ENCODE results near the gene GPAM.
"Not testable (repeated sequence)": the region's sequence is repeated elsewhere in the genome, so short reads cannot be mapped to it uniquely, and the experiment has no call there.

GPAM gene

GRCh38 chr10:112214298-112214926, 30.8 kb upstream of the GPAM start:
- no peak for DNase-seq

DNA sequence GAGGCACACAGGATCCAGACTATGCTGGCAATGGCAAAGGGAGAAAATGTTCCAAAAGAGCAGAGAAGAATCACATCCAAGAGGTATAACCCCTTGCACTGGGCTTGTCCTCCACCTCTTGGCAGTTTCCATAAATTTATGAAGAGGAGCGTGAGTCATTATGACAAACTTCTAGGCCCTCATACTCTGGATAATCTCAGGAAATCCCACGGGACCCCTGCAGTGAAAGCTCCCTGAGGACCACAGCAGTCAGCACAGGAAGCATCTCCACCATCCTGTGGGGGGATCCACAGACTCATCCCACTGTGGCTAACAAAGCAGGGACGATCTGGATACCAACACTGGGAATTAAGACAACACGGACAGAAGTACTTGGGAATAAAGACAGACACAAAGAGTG, 30.3 kb upstream of the GPAM start:
- no peak for DNase-seq

DNA sequence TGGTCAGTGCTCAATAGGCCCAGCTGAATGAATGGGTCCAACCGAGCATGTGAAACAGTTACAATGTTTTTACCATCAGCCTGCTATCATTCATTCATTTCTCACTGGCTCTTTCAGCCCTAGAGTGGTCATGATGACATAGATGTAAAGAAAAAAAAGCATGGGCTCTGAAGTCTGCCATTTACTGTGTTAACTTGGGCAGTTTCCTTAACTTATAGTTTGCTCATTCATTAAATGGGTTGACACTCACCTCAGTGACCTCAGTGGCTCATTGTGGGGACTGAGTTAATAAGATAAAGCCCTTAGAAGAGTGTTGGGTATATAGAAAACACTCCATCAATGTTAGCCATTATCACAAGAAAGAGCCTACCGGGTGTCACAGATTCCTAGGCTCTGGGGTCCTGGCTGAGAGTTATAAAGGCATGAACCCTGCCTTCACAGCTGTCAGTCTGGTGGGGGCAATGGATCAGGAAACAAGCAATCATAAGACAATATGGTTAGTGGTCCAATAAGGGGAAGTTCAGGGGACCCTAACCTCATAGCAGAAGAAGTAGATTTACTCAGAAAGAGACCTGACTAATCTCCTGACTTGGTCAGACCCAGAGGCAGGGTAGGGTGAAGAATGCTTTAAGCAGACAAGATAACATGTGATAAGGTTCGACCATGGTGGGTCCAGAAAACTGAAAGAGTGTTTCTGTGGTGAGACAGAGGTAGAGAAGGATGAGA, 29.7 kb upstream of the GPAM start:
- DNase-seq = no peak

DNA sequence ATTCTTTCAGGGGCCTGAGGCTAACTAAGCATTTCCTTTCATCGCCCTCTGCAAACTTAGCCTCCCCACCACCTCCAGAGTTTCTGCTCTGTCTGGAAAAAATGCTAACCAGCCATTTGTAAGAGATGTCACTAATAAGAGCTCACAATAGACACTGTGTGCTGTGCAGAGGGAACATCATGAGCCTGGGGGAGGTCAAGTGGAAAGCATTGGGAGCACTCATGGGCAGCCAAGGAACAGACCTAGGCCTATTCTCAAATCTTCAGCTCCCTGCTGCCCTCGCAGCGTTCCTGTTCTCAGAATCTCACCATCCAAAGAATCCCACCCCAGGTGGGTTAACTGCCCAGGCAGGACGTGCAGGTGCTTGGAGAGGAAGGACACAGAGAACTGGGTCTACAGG, 27.1 kb upstream of the GPAM start:
- DNase-seq = no peak

DNA sequence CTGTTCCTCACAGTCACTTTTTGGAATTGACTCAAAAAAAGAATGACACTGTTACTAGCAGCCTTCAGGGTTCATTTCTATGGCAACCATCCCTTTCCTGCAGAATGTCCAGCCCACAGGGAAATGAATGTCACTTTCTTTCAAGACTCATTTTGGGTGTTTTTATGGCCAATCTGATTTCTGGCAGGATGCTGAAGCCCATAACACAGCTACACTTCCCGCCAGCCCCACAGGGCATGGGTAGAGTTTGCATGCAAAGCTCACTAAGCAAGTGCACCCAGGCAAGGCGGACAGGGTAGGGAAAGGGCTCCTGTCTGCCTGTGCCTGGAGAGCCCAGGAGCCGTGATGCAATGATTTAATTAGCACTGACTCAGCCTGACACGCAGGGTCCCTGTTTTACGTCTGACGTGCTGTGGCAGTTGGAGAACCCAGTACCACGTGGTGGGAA, 26.1 kb upstream of the GPAM start:
- DNase-seq = no peak

GRCh38 chr10:112208997-112209396, 25.4 kb upstream of the GPAM start:
- no peak for DNase-seq

DNA sequence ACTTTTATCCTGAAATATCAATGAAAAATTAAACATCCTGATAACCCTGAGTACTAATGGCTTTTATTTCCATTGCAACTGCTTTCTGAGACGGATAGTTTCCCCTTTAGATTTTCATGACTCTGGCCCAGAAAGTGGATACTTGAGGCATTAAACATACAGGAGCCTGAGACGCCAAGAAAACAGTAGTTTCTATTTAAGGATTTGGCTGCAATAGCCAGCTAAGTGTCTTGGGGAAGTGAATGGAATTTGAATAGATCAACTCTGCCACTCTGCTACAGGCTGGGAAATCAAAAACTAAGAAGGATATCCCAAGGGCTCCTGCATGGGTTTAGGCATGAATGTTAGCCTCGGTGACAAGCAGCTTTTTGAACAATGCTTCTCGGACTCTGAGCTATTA, 24.7 kb upstream of the GPAM start:
- DNase-seq = no peak

DNA sequence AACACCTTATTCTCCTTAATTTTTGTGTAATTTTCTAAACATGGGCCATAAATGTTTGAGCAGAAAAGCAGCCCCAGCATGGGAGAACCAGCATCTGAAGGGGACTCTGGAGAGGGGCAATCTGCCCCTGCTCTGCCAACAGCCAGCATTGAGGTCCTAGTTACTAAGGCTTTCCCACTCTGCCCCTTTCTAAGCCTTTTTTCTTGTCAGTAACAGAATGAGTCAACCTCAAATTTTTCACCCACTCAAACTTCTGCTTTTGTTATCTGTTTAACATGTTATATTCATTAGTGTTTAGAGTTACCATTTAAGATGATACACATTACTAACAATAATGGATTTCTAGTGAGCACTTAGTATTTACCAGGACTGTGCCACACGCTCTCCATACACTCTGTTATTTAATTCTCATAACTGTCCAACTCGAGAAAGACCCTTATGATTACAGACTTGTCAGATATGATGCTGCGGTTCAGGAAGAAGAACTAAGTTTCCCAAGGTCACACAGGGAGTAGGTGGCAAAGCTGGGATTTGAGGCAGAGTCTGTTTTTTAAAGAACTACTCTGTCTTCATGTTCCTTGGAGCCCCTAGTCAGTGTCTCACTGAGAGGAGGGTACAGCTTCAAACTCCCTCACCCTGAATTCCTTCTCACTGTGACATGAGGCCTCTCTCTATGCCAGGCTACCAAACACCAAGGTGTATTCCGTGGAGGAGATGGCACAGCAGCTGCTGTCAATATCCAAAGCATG, 19.9 kb upstream of the GPAM start:
- no peak for DNase-seq

GRCh38 chr10:112202561-112203241, 19.1 kb upstream of the GPAM start:
- DNase-seq = no peak

DNA sequence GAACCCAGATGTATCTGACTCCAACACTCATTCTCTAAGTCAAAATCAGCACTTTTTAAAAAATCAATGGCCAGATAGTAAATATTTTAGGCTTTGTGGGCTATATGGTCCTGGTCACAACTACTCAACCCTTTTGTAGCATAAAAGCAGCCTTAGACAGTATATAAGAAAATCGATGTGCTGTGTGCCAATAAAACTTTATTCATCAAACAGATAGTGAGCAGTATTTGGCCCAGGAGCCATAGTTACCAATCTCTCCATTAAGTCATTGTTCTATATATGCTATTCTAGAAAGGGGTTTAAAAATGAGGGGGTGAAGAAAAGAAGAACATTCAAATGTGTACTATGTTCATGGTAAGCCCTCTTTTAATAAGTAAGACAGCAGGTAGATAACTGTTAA, 18.5 kb upstream of the GPAM start:
- no peak for DNase-seq

- no peak for DNase-seq
These were observed 17.8 kb upstream of the GPAM start for GRCh38 chr10:112201334-112201733.

DNA sequence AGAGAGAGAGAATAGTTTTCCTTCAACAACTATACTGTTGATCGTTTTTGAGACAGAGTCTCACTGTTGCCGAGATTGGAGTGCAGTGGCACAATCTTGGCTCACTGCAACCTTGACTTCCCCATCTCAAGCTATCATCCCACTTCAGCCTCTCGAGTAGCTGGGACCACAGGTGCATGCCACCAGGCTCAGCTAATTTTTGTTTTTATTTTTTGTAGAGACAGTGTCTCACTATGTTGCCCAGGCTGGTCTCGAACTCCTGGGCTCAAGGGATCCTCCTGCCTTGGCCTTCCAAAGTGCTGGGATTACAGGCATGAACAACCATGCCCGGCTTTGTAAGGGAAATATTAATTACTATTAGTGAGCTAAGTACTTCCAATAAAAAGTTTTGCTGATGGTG, 16.7 kb upstream of the GPAM start:
- DNase-seq = not testable (repeated sequence)

GRCh38 chr10:112197662-112198061, 14.1 kb upstream of the GPAM start:
- not testable (repeated sequence) for DNase-seq

DNA sequence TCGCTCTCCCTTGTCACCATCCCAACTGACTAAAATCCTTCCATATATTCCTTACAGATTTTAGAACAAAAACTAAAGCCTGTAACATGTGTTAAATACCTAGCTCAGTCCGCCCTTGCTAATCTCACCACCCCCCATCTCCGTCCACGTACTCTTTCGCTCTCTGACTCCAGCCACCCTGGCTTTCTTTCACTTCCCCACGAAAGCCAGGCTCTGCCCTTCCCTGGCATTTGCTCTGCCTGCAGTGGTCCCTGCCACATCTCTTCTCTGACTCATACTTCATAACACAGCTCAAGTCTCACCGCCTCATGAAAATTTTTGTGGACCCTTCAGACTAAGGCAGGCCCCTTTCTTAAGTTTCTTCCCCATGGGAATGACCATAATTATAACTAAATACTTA, 11.7 kb upstream of the GPAM start:
- DNase-seq = no peak

DNA sequence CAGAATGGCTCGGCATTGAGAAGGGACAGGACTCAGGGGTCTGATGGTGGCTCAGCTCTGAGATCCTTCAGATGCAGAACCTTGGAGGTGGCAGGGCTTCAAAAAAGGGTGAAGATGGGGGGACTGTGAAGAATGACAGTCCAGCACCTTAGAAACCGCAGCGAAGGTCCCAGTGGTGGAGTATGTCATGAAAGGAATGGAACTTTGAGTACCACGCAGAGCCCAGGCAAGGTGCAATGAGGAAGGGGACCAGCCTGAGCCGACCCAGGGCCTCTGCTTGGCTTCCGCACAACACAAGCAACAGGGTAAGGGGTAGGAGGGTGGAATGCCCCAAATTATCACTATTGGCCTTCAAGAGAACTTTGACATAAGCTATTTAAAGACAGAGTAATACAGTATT, 8.2 kb upstream of the GPAM start:
- no peak for DNase-seq

DNA sequence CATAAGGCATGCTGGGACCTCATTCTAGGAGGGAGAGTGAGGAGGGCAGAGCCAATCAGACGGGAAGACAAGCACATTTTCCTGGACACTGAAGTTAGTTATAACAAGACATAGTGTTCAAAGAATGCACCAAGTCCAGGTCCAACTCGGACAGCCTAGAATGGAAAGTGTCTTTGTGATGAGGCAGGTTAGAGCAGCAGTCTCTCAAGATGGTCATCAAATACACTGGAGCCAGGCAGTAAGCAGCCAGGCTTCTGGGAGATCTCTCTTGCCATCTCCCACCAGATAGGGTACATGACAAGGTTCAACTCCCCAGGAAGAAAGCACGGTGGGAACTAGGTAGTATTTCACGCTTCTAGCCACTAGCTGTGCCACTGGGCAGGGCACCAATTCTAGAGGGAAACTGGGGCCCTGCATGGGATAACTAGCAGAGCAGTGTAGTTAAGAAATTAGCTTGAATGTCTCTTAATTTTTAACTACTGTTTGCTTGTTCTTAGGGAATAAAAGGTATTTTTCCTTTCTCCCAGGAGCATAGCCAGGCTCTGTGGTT, 7.6 kb upstream of the GPAM start:
- DNase-seq = no peak

GRCh38 chr10:112189465-112189864, 5.9 kb upstream of the GPAM start:
- DNase-seq = no peak

GRCh38 chr10:112187527-112187926, 4.0 kb upstream of the GPAM start:
- no peak for DNase-seq

DNA sequence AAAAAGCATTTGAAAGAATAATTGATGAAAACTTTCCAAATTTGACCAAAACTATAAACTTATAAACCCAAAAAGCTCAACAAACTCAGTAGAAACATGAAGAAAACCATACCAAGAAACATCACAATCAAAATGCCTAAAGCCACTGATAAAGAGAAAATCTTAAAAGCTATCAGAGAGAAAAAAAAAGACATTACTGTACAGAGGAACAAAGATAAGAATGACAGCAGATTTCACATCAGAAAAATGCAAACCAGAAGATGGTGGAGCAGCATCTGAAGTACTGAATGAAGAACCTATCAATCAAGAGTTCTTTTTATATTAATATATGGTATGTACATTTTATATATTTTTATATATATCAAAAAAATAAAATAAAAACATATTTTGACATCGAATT, 2.4 kb upstream of the GPAM start:
- DNase-seq = no peak

GRCh38 chr10:112184379-112184778, 814 bp upstream of the GPAM start:
- no peak for DNase-seq

DNA sequence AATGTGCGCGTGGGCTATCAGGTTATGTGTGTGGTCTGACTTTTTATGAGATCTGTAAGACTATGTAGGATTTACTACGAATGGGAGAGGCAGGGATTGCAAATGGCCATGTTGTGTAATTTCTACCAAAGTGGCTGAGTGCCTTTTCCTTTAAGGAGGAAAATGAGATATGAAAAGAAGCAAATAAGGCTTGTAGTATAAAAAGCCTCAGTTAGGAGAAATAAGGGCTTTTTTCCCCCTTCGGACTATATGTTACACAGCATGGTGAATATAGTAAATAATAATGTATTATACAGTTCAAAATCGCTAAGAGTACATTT, 447 bp upstream of the GPAM start:
- DNase-seq = no peak

GRCh38 chr10:112182784-112183328, 709 bp downstream of the GPAM start:
- DNase-seq = no peak

GRCh38 chr10:112177247-112177646, 6.3 kb downstream of the GPAM start:
- no peak for DNase-seq

Data from NCI-H187 (cell line).